Measurements from ENCODE around the gene ARHGEF19.

DNA sequence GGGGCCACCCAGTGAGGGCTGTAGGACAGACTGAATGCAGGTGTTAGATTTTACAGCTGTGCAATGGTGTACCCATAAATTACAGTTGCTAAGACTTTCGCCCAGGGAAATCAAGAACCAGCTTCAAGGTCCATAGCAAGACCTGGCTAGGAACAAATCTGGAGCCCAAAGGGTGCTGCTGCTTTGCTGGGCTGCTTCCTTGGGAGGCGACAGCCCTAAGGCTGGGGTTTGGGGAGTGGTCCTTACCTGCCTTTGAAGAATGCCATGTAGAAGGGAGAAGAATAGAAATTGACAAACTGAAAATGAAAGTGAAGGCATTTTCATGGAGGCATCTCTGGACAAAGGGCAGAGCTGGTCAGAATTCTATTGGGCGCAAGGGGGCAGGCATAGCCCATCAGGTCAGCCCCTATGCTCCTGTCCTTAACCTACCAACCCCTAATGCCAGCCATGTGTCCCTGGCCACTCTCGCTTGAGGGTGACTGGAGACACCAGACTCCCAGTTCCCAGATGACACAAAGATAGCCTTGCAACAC lies 7.6 kb upstream of the ARHGEF19 start:
- TF ChIP-seq GATA3 (IDR thresholded peaks at IDR 0.05; ENCODE audit: low read depth, low read length), result no peak
- no peak for TF ChIP-seq GATA2 (IDR thresholded peaks at IDR 0.05; ENCODE audit: low read depth, low read length)

Data from SH-SY5Y (cell line).